Loucy (cell line): ENCODE measurements around the gene PLCH1.

Experiments used
- H2AFZ ChIP-seq: fragments of 200-600 bp; sonication (generic); 2 replicates; pipeline ENCODE4 v1.6.0; 2016; ENCODE audit warnings: antibody characterized with exemption, mild to moderate bottlenecking, low read length, moderate library complexity
- H3F3A ChIP-seq: fragments of 200-600 bp; 2 replicates; pipeline ENCODE4 v1.6.0; 2016; ENCODE audit warnings: antibody characterized with exemption, low read depth, mild to moderate bottlenecking
- H3K27me3 ChIP-seq: fragments of 200-600 bp; sonication (generic); 2 replicates; pipeline ENCODE4 v1.6.1; 2014; ENCODE audit warnings: low read length, mild to moderate bottlenecking; ENCODE audit not compliant: insufficient read depth, poor library complexity, severe bottlenecking
- H3K36me3 ChIP-seq: fragments of 200-600 bp; sonication (generic); 2 replicates; pipeline ENCODE4 v1.6.1; 2016; ENCODE audit warnings: low read length; ENCODE audit not compliant: insufficient read depth
- H3K4me1 ChIP-seq: fragments of 200-600 bp; sonication (generic); 2 replicates; pipeline ENCODE4 v1.5.1; 2014; ENCODE audit warnings: low read length, mild to moderate bottlenecking; ENCODE audit not compliant: insufficient read depth, poor library complexity, severe bottlenecking
- H3K4me2 ChIP-seq: fragments of 200-600 bp; sonication (generic); 2 replicates; pipeline ENCODE4 v1.6.0; 2014; ENCODE audit warnings: antibody characterized with exemption, low read length, low read depth, mild to moderate bottlenecking; ENCODE audit not compliant: poor library complexity, severe bottlenecking
- H3K4me3 ChIP-seq: fragments of 200-600 bp; sonication (generic); 2 replicates; pipeline ENCODE4 v1.5.1; 2014; ENCODE audit warnings: low read length, mild to moderate bottlenecking, mixed read lengths; ENCODE audit not compliant: poor library complexity, severe bottlenecking
- H3K79me2 ChIP-seq: fragments of 200-600 bp; sonication (generic); 2 replicates; pipeline ENCODE4 v1.6.1; 2014; ENCODE audit warnings: low read length; ENCODE audit not compliant: insufficient read depth
- H3K9ac ChIP-seq: fragments of 200-600 bp; sonication (generic); 2 replicates; pipeline ENCODE4 v1.6.0; 2014; ENCODE audit warnings: mild to moderate bottlenecking, low read depth, low read length, moderate library complexity; ENCODE audit not compliant: poor library complexity, severe bottlenecking
- H3K9me2 ChIP-seq: fragments of 200-600 bp; sonication (generic); replicated peaks from 2 replicates; pipeline ENCODE4 v1.6.1; 2016; ENCODE audit warnings: low read depth, low read length, mixed read lengths
- H3K9me3 ChIP-seq: fragments of 200-600 bp; sonication (generic); 2 replicates; pipeline ENCODE4 v1.6.1; 2014; ENCODE audit warnings: mild to moderate bottlenecking, antibody characterized with exemption, low read length, low read depth; ENCODE audit not compliant: insufficient read depth
- H4K20me1 ChIP-seq: fragments of 200-600 bp; sonication (generic); 2 replicates; pipeline ENCODE4 v1.6.0; 2014; ENCODE audit warnings: antibody characterized with exemption, low read length, mild to moderate bottlenecking; ENCODE audit not compliant: insufficient read depth, poor library complexity, severe bottlenecking
- CTCF ChIP-seq: fragments of 200-600 bp; sonication (generic); conservative IDR thresholded peaks from 2 replicates; pipeline ENCODE4 v1.5.1; 2014; ENCODE audit warnings: mild to moderate bottlenecking, antibody characterized with exemption, low read length
- EZH2phosphoT487 ChIP-seq: fragments of 200-600 bp; IDR thresholded peaks from 2 replicates; pipeline ENCODE4 v1.6.1; 2018; ENCODE audit warnings: antibody characterized with exemption, mild to moderate bottlenecking, moderate library complexity, borderline replicate concordance

The PLCH1 gene

DNA sequence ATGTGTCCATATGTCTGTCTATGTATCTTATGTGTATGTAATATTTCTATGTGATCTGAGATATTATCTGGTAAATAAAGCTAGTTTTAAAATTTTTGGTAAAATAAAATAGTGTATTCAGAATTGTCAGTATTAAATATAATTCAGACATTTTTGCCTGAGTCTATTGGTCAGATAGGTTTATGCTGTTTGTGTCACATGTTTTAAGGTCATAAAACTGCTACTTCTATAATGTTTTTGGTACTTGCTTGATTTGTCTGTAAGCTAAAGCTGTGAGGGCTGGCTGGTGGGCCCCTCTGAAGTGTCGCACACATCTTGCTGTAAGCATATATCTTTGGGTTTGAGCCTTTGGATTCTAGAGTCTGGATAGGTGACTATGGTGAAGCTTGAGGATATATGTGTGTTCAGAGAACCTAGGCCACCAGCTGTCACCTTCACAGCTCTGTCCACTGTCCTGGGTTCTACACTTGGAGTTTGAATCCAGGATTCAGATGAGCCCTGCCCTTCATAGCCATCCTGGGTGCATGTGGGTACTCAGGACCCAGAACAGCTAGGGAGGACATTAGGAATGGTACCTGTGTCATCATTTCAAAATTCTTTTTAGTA, 379.6 kb downstream of the PLCH1 start:
- no peak for TF ChIP-seq CTCF
- TF ChIP-seq EZH2phosphoT487 = no peak
- H3K9me3 ChIP-seq = peaks cover 5% of the 10 kb centered on the region
- H3K27me3 ChIP-seq = no peaks in the 10 kb centered on the region
- H3K79me2 ChIP-seq = no peaks in the 10 kb centered on the region
- no peak overlapping the region for H3K4me3 ChIP-seq
- H3K36me3 ChIP-seq = no peaks in the 10 kb centered on the region
- no peak overlapping the region for H2AFZ ChIP-seq
- H3F3A ChIP-seq = no peaks in the 10 kb centered on the region
- H3K4me2 ChIP-seq = no peak overlapping the region
- H3K9ac ChIP-seq = no peak overlapping the region
- no peaks in the 10 kb centered on the region for H3K9me2 ChIP-seq
- H3K4me1 ChIP-seq = peaks cover 8% of the 10 kb centered on the region
- no peaks in the 10 kb centered on the region for H4K20me1 ChIP-seq

GRCh38 chr3:155364492-155364891, 380.4 kb downstream of the PLCH1 start:
- no peaks in the 10 kb centered on the region for H3K36me3 ChIP-seq
- no peak overlapping the region for H3K4me3 ChIP-seq
- peaks cover 5% of the 10 kb centered on the region for H3K9me3 ChIP-seq
- no peaks in the 10 kb centered on the region for H3K79me2 ChIP-seq
- no peak overlapping the region for H3K4me2 ChIP-seq
- no peaks in the 10 kb centered on the region for H3K27me3 ChIP-seq
- H3K4me1 ChIP-seq = peaks cover 8% of the 10 kb centered on the region
- H4K20me1 ChIP-seq = no peaks in the 10 kb centered on the region
- no peaks in the 10 kb centered on the region for H3K9me2 ChIP-seq
- TF ChIP-seq CTCF (no peak), EZH2phosphoT487 (no peak)
- H2AFZ ChIP-seq = no peak overlapping the region
- no peaks in the 10 kb centered on the region for H3F3A ChIP-seq
- H3K9ac ChIP-seq = no peak overlapping the region

DNA sequence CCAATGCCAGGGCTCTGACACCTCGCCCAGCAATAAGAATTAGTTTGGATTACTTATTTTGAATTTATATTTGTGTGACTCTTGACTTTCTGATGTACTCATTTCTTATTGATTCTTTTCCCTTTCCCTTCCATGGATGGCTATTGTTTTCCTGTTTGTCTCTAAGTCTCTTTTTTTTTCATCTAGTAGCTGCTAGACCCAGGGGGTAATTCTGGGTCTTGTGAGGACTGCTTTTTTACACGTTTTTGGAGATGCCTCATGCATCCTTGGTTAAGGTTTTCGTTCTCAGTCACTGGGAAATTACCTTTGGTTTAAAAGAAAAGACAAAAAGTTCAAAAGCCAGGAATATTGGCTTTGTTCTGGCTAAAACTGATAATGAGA, 381.2 kb downstream of the PLCH1 start:
- Histone ChIP-seq H3K4me3 (no peak overlapping the region), H3K27me3 (no peaks in the 10 kb centered on the region), H3K9me3 (peaks cover 5% of the 10 kb centered on the region), H3K9me2 (no peaks in the 10 kb centered on the region), H3K9ac (no peak overlapping the region), H3F3A (no peaks in the 10 kb centered on the region), H4K20me1 (no peaks in the 10 kb centered on the region), H3K36me3 (no peaks in the 10 kb centered on the region), H3K79me2 (no peaks in the 10 kb centered on the region), H3K4me2 (no peak overlapping the region), H3K4me1 (peaks cover 8% of the 10 kb centered on the region), H2AFZ (no peak overlapping the region)
- TF ChIP-seq CTCF (no peak), EZH2phosphoT487 (no peak)
